ENCODE results near the gene UBAC1. TPM values are rescaled to one million over a fixed set of nuclear protein-coding genes. Genes with fewer than 3 reads are reported as not detected.
"Not testable (repeated sequence)": the region's sequence is repeated elsewhere in the genome, so short reads cannot be mapped to it uniquely, and the experiment has no call there.

The UBAC1 gene
- total and polyA plus RNA-seq, 9 of the 15 experiments (the other 6 are each of a cell fraction or from before 2014, with no cell fraction given): 94.0 to 399 (median 228) TPM

GRCh38 chr9:135947105-135947504 lies 14.1 kb downstream of the UBAC1 start:
- H3K9me1 ChIP-seq (ENCODE audit: control insufficient read depth, insufficient read depth, low read length); H3K4me3 ChIP-seq; H3K27me3 ChIP-seq (ENCODE audit: control insufficient read depth in 2 of 2, insufficient read depth in 2 of 2, low read length in 2 of 2); H3K9me3 ChIP-seq (replicated peaks; ENCODE audit: control insufficient read depth, insufficient read depth, low read depth, low read length); DNase-seq (ENCODE audit: extremely low read depth in 1 of 4, low spot score in 3 of 4); H3K27ac ChIP-seq (ENCODE audit: extremely low read depth, low read depth, low read length); H3K9ac ChIP-seq (ENCODE audit: insufficient read depth in 1 of 2, low read depth in 2 of 2, low read length in 2 of 2); ATAC-seq; FAIRE-seq; H3K4me2 ChIP-seq (ENCODE audit: insufficient read depth, low read length); in situ Hi-C loops (cut with MboI); CTCF ChIA-PET (ENCODE audit: low intra/inter-chr PET ratio); H2AFZ ChIP-seq (ENCODE audit: low read depth, low read length); intact Hi-C loops (cut with micrococcal nuclease); TF ChIP-seq ATF3 (CRISPR knock-in tag; conservative IDR thresholded peaks at IDR 0.05): not testable (repeated sequence)
- WGBS (ENCODE audit: insufficient coverage, low coverage, missing lambda C conversion rate): 94% methylated on average over 19 of the region's 19 CpGs
- Histone ChIP-seq H3K36me3 (ENCODE audit: control insufficient read depth, insufficient read depth, low read length) (peaks cover 94% of the 10 kb centered on the region), H3K4me1 (replicated peaks in 1 of 2; ENCODE audit: control insufficient read depth in 2 of 2, insufficient read depth in 2 of 2, low read length in 2 of 2) (peaks cover 33 to 67% of the 10 kb centered on the region in 2 experiments), H4K20me1 (replicated peaks; ENCODE audit: control insufficient read depth, insufficient read depth, low read length) (peaks cover 35% of the 10 kb centered on the region; the same call in 1 of the 2 replicates), H3K79me2 (ENCODE audit: control insufficient read depth, insufficient read depth, low read length) (peaks cover 95% of the 10 kb centered on the region)
- TF ChIP-seq ATF3 (IDR thresholded peaks at IDR 0.05): peak; percentile 64
- TF ChIP-seq CEBPB (tag; IDR thresholded peaks at IDR 0.05): peak; percentile 37; the same call in 1 of the 2 replicates
- TF ChIP-seq RBFOX2 (IDR thresholded peaks at IDR 0.05; ENCODE audit: low read depth, low read length): peak; percentile 47
- peak; percentile 26; the same call in 1 of the 2 replicates for TF ChIP-seq CEBPG (CRISPR knock-in tag; IDR thresholded peaks at IDR 0.05)
- TF ChIP-seq CEBPG (tag; conservative IDR thresholded peaks at IDR 0.05 in 1 of 2, IDR thresholded peaks at IDR 0.05 in 1 of 2): peak in 1 of 2 experiments; percentile 14; a peak in 1 of 4 replicates
- POLR2A ChIA-PET: interaction anchor here (0.8 kb wide), 1 partner anchor 23 kb away, joined by 5 read pairs; no protein-coding TSS in a partner anchor
- TSS peak; percentile 18 for BruUV-seq (replicated peaks)
